ENCODE results near the gene AOPEP.

Gene AOPEP

DNA sequence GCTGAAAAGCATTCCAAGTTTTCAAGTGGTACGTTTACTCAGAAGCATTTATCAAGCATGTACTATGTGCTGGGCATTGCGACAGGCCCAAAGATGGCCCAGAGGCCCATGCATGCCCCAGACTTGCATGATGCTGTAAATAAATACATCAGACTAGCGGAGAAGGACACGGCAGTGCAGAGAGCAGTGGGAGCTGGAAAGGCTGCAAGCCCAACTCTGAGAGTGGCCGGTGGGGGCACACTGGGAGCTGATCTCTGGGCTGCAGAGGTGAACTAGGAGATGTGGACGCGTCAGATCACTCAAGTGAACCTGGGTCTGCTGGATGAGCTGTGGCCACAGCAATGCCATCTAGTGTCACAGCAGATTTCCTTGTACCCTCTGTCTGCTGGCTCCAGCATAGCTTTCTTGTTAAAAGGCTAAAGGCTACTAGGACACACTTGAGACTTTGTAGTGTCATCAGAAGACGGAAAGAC lies 344.1 kb downstream of the AOPEP start:
- peaks cover 20% of the 10 kb centered on the region for H3K4me1 ChIP-seq
- no peaks in the 10 kb centered on the region for H3K9me3 ChIP-seq
- no peak overlapping the region for H3K4me3 ChIP-seq (ENCODE audit: low read depth, low read length)
- H3K27me3 ChIP-seq: no peaks in the 10 kb centered on the region
- DNase-seq: no peak
- peaks cover 80% of the 10 kb centered on the region for H3K36me3 ChIP-seq
- TF ChIP-seq, protein P1, sequence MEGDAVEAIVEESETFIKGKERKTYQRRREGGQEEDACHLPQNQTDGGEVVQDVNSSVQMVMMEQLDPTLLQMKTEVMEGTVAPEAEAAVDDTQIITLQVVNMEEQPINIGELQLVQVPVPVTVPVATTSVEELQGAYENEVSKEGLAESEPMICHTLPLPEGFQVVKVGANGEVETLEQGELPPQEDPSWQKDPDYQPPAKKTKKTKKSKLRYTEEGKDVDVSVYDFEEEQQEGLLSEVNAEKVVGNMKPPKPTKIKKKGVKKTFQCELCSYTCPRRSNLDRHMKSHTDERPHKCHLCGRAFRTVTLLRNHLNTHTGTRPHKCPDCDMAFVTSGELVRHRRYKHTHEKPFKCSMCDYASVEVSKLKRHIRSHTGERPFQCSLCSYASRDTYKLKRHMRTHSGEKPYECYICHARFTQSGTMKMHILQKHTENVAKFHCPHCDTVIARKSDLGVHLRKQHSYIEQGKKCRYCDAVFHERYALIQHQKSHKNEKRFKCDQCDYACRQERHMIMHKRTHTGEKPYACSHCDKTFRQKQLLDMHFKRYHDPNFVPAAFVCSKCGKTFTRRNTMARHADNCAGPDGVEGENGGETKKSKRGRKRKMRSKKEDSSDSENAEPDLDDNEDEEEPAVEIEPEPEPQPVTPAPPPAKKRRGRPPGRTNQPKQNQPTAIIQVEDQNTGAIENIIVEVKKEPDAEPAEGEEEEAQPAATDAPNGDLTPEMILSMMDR (IDR thresholded peaks at IDR 0.05; ENCODE audit: low read depth, low read length): no peak

DNA sequence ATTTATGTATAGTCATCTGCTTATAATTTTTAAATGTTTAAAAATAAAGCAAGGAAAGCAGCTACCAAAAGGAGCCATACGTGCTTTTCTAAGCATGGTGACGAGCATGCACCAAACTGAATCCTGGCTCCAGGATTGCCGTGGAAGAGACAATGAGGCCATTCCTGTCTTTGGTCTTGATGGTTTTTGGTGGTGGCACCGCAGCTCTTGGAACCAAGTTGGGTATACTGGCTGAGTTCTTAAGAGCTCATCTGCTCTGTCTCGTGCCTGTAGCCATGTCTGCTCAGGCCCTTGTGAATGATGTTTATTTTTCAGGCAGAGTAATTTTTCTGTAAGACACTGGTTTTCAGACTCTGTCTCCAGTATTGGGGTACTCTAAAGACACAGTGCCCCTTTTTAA lies 345.0 kb downstream of the AOPEP start:
- TF ChIP-seq, protein P1 (IDR thresholded peaks at IDR 0.05; ENCODE audit: low read depth, low read length): no peak
- Histone ChIP-seq H3K4me3 (ENCODE audit: low read depth, low read length) (no peak overlapping the region), H3K27me3 (no peaks in the 10 kb centered on the region), H3K4me1 (peaks cover 26% of the 10 kb centered on the region), H3K36me3 (peaks cover 80% of the 10 kb centered on the region), H3K9me3 (no peaks in the 10 kb centered on the region)
- no peak for DNase-seq

DNA sequence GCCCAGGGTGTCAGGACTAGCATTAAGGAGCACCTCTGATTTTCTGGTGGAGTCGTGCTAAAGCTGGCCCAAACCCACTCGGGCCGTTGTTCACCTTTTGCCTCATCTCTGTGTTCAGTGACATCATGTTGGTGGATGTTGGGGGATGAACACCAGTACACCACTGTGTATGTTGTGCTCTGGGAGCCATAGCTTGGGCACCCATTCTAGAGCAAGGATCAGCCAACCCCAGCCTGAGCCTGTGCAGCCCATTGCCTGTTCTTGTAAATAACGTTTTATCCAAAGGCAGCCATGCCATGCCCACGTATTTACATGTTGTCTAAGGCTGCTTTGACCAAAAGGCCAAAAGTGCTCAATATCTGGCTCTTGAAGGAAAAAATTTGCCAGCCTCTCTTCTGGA lies 345.4 kb downstream of the AOPEP start:
- H3K9me3 ChIP-seq: no peaks in the 10 kb centered on the region
- TF ChIP-seq, protein P1 (IDR thresholded peaks at IDR 0.05; ENCODE audit: low read depth, low read length): no peak
- H3K27me3 ChIP-seq: no peaks in the 10 kb centered on the region
- H3K4me1 ChIP-seq: peaks cover 30% of the 10 kb centered on the region
- DNase-seq: no peak
- H3K4me3 ChIP-seq (ENCODE audit: low read depth, low read length): no peak overlapping the region
- peaks cover 80% of the 10 kb centered on the region for H3K36me3 ChIP-seq

DNA sequence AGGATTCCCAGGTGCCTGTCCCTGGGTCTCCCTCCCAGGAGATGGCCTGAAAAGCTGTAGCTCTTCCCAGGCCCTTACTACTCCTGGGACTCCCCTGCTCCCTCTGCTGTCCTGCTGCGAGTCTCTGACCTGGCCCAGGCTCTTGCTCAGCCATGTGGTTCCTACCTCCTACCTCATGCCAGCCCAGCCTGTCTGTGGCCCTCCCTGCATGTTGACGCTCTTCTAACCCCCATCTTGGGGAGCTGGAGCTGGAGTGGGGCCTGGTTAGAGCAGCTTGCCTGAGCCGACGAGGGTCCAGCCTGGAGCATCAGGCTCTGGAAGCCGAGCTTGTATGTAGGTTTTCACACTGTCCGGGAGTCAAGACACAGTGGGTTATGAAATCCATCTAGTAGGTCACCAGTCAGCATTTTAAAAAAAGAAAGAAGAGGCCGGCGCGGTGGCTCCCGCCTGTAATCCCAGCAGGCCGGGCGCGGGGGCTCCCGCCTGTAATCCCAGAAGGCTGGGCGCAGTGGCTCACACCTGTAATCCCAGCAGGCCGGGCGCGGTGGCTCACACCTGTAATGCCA lies 346.6 kb downstream of the AOPEP start:
- Histone ChIP-seq H3K4me3 (ENCODE audit: low read depth, low read length) (no peak overlapping the region), H3K9me3 (no peaks in the 10 kb centered on the region), H3K36me3 (peaks cover 79% of the 10 kb centered on the region), H3K4me1 (peaks cover 39% of the 10 kb centered on the region), H3K27me3 (no peaks in the 10 kb centered on the region)
- TF ChIP-seq, protein P1 (IDR thresholded peaks at IDR 0.05; ENCODE audit: low read depth, low read length): peak; percentile 53
- no peak for DNase-seq

DNA sequence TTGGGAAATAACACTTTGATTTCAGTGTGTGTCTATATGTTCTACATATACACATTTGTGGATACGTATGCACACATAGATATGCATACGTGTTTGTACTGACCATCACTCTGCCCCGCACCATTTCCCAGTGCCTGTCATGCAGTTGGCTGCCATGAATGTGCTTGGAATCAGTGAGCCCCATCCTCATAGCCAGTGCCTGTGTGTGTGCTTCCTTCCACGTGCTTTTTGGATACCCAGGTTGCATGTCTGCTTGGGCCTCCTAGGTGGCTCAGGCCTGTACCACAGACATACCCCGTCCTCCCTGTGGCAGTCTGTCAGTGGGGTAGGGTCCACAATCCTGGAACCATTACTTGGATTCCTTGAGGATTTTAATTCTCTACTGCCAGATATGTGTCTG lies 347.4 kb downstream of the AOPEP start:
- no peaks in the 10 kb centered on the region for H3K27me3 ChIP-seq
- H3K4me1 ChIP-seq: peaks cover 38% of the 10 kb centered on the region
- no peaks in the 10 kb centered on the region for H3K9me3 ChIP-seq
- no peak overlapping the region for H3K4me3 ChIP-seq (ENCODE audit: low read depth, low read length)
- DNase-seq: no peak
- peaks cover 79% of the 10 kb centered on the region for H3K36me3 ChIP-seq
- TF ChIP-seq, protein P1 (IDR thresholded peaks at IDR 0.05; ENCODE audit: low read depth, low read length): no peak

DNA sequence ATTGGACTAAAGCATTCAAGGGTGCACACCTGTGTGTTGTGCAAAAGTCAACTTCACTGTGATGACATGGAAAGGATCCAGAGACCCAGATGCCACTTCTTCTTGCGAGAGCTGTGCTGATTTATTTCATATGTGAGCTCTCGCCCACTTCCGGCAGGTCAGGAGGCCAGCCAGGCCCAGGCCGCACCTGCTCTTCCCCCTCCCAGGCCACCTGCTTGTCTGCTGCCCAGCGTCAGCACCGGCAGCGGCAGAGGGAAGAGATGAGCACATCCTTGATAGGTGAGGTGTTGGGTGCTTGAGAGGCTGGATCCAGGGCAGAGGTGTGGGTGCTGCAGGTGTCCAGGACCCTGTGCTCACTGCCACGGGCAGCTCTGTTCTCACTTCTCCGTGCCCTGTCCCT lies 348.1 kb downstream of the AOPEP start:
- TF ChIP-seq, protein P1 (IDR thresholded peaks at IDR 0.05; ENCODE audit: low read depth, low read length): no peak
- H3K4me3 ChIP-seq (ENCODE audit: low read depth, low read length): no peak overlapping the region
- peaks cover 78% of the 10 kb centered on the region for H3K36me3 ChIP-seq
- H3K27me3 ChIP-seq: no peaks in the 10 kb centered on the region
- peaks cover 31% of the 10 kb centered on the region for H3K4me1 ChIP-seq
- DNase-seq: no peak
- no peaks in the 10 kb centered on the region for H3K9me3 ChIP-seq
